NCI-H82 (cell line): Measurements from ENCODE around the gene HEPACAM.
A peak's percentile ranks its signal among the peaks of the same experiment; 100 is the strongest.

Experiments
- DNase-seq: peaks from one replicate; lab custom pipeline; 2025; lab: John Stamatoyannopoulos, UW

The HEPACAM gene

GRCh38 chr11:124899383-124900145 lies 36.3 kb downstream of the HEPACAM start:
- peak; percentile 76 for DNase-seq

GRCh38 chr11:124898711-124899110 lies 37.1 kb downstream of the HEPACAM start:
- DNase-seq: no peak

GRCh38 chr11:124898263-124898680 lies 37.6 kb downstream of the HEPACAM start:
- DNase-seq: no peak

GRCh38 chr11:124897674-124898262 lies 38.1 kb downstream of the HEPACAM start, which contains the start of gene ROBO4:
Gene ROBO4 (minus strand): TSS chr11:124897865. CDS start chr11:124897795, 70 bp downstream.
- peak; percentile 94 for DNase-seq

GRCh38 chr11:124896821-124897391 lies 38.9 kb downstream of the HEPACAM start:
- no peak for DNase-seq

- DNase-seq: no peak
Measured at GRCh38 chr11:124896071-124896750, 39.6 kb downstream of the HEPACAM start.

GRCh38 chr11:124895471-124895971 lies 40.3 kb downstream of the HEPACAM start:
- no peak for DNase-seq

GRCh38 chr11:124894606-124895430 lies 41.0 kb downstream of the HEPACAM start:
- DNase-seq: no peak

- DNase-seq: no peak
Measured at GRCh38 chr11:124893781-124894401, 42.0 kb downstream of the HEPACAM start.

- DNase-seq: no peak
Measured at GRCh38 chr11:124892750-124893454, 42.9 kb downstream of the HEPACAM start.

- peak; percentile 27 for DNase-seq
Measured at GRCh38 chr11:124892146-124892545, 43.7 kb downstream of the HEPACAM start.

- DNase-seq: peak; percentile 60
Measured at GRCh38 chr11:124891373-124891861, 44.4 kb downstream of the HEPACAM start.

- no peak for DNase-seq
Measured at GRCh38 chr11:124890683-124891372, 45.0 kb downstream of the HEPACAM start.

GRCh38 chr11:124890151-124890550 lies 45.7 kb downstream of the HEPACAM start:
- no peak for DNase-seq

GRCh38 chr11:124889191-124890091 lies 46.4 kb downstream of the HEPACAM start:
- no peak for DNase-seq

- DNase-seq: no peak
Measured at GRCh38 chr11:124887667-124888013, 48.2 kb downstream of the HEPACAM start.

- no peak for DNase-seq
Measured at GRCh38 chr11:124886978-124887666, 48.7 kb downstream of the HEPACAM start.

- no peak for DNase-seq
Measured at GRCh38 chr11:124886476-124886875, 49.4 kb downstream of the HEPACAM start.
